ENCODE data around the gene R3HDML. TPM values are rescaled to one million over a fixed set of nuclear protein-coding genes. Genes with fewer than 3 reads are reported as not detected.
A peak's percentile ranks its signal among the peaks of the same experiment; 100 is the strongest.

The R3HDML gene
- total and polyA plus RNA-seq, 2 donors, result 0.05 TPM; not detected in 1

DNA sequence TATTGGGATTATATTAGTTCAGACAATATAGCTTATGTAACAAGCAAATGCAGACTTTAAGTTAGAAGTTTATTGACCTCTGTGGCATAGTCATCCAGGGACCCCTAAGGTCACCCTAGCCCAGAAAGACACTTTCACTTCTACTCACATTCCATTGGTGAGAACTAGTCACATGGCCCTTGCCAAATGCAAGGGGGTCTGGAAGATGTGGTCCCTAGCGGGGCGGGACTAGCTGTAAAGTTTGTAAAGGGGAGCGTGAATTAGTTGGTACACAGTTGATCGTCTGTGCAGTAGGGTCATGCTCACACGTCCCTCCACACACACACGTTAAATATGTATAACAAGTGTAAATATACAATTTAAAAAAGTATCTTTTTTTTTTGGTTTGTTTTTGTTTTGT lies 27.9 kb downstream of the R3HDML start:
- DNase-seq (ENCODE audit: low read depth in 6 of 9, low spot score in 9 of 9), result no peak
- Histone ChIP-seq H3K36me3 (ENCODE audit: control insufficient read depth in 2 of 2, insufficient read depth in 2 of 2, low read length in 1 of 2) (no peaks in the 10 kb centered on the region), H3K9me3 (ENCODE audit: control insufficient read depth in 2 of 2, insufficient read depth in 1 of 2, low read length in 1 of 2) (no peaks in the 10 kb centered on the region), H3K27ac (ENCODE audit: low read depth in 1 of 2, low read length in 1 of 2) (no peak overlapping the region), H3K27me3 (ENCODE audit: control insufficient read depth in 2 of 2, insufficient read depth in 1 of 2, low read length in 1 of 2) (peaks cover 0 to 2% of the 10 kb centered on the region in 2 donors), H3K4me3 (ENCODE audit: low read length in 2 of 2) (no peak overlapping the region), H3K4me1 (ENCODE audit: control insufficient read depth in 2 of 2, insufficient read depth in 2 of 2, low read length in 2 of 2) (no peaks in the 10 kb centered on the region)
- 96% methylated on average over 6 of the region's 6 CpGs for WGBS

DNA sequence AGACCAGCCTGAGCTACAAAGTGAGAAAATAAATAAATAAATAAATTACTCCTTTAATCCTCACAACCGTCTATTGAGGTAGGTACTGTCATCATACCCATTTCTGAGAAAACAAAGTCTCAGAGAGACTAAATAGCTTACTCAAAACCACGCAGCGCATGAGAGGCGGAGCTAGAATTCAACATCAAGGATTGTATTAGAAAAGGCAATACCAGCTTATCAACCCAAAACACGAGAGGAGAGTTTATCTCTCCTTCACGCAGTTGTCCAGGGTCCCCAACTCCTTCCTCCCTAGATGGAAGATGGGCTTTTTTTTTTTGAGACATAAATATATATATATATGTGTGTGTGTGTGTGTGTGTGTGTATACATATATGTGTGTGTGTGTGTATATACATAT lies 30.9 kb downstream of the R3HDML start:
- no peaks in the 10 kb centered on the region for H3K4me1 ChIP-seq (ENCODE audit: control insufficient read depth in 2 of 2, insufficient read depth in 2 of 2, low read length in 2 of 2)
- no peaks in the 10 kb centered on the region for H3K9me3 ChIP-seq (ENCODE audit: control insufficient read depth in 2 of 2, insufficient read depth in 1 of 2, low read length in 1 of 2)
- H3K4me3 ChIP-seq (ENCODE audit: low read length in 2 of 2), result no peak overlapping the region
- 96% methylated on average over 6 of the region's 6 CpGs for WGBS
- no peaks in the 10 kb centered on the region for H3K27me3 ChIP-seq (ENCODE audit: control insufficient read depth in 2 of 2, insufficient read depth in 1 of 2, low read length in 1 of 2)
- H3K36me3 ChIP-seq (ENCODE audit: control insufficient read depth in 2 of 2, insufficient read depth in 2 of 2, low read length in 1 of 2), result no peaks in the 10 kb centered on the region
- DNase-seq (ENCODE audit: low read depth in 6 of 9, low spot score in 9 of 9), result no peak
- H3K27ac ChIP-seq (ENCODE audit: low read depth in 1 of 2, low read length in 1 of 2), result no peak overlapping the region

DNA sequence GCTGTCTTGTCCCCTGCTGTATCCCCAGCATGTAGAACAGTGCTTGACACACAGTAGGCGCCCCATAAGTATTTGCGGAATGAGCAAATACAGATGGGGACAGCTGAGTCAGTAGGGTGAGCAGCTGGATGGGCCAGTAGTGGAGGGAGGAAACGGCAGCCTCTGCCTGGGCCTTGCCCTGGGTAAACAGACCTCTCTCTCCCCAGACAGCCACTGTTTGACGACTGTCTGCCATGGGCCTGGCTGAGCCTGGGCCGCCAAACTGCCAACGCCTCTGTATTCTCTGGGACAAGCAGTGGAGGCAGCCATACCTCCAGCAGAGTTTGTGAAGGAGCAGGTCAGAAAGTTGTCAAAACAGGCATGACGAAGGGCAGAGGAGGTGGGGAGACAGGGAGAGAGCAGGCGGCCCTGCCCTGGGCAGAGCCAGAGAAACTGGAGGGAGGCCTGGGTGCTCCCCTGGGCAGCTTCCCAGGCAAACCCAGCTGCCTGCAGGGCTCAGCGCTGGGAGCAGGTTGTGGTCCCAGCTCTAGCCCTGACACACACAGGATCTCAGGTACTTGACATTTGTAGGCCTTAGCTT lies 33.9 kb downstream of the R3HDML start:
- no peak overlapping the region for H3K4me3 ChIP-seq (ENCODE audit: low read length in 2 of 2)
- 84% methylated on average over 9 of the region's 9 CpGs for WGBS
- H3K27me3 ChIP-seq (ENCODE audit: control insufficient read depth in 2 of 2, insufficient read depth in 1 of 2, low read length in 1 of 2), result no peaks in the 10 kb centered on the region
- DNase-seq (ENCODE audit: low read depth in 6 of 9, low spot score in 9 of 9), result no peak
- H3K36me3 ChIP-seq (ENCODE audit: control insufficient read depth in 2 of 2, insufficient read depth in 2 of 2, low read length in 1 of 2), result no peaks in the 10 kb centered on the region
- no peaks in the 10 kb centered on the region for H3K9me3 ChIP-seq (ENCODE audit: control insufficient read depth in 2 of 2, insufficient read depth in 1 of 2, low read length in 1 of 2)
- no peaks in the 10 kb centered on the region for H3K4me1 ChIP-seq (ENCODE audit: control insufficient read depth in 2 of 2, insufficient read depth in 2 of 2, low read length in 2 of 2)
- no peak overlapping the region for H3K27ac ChIP-seq (ENCODE audit: low read depth in 1 of 2, low read length in 1 of 2)

DNA sequence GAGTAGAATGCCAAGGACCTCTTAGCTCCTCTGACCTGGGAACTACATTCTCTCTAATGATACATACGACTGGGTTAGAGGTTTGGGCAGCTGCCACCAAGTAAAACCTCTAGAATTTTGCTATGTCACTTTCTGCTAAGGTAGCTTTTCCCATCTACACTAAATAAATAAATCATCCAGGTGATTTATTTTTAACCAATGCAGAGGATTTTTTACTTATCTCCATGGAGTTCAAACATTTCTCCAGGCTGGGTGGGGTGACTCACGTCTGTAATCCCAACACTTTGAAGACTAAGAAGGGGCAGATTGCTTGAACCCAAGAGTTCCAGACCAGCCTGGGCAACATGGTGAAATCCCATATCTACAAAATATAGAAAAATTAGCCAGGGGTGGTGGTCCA lies 45.8 kb downstream of the R3HDML start:
- Histone ChIP-seq H3K36me3 (ENCODE audit: control insufficient read depth in 2 of 2, insufficient read depth in 2 of 2, low read length in 1 of 2) (no peaks in the 10 kb centered on the region), H3K4me1 (ENCODE audit: control insufficient read depth in 2 of 2, insufficient read depth in 2 of 2, low read length in 2 of 2) (no peaks in the 10 kb centered on the region), H3K27ac (ENCODE audit: low read depth in 1 of 2, low read length in 1 of 2) (no peak overlapping the region), H3K4me3 (ENCODE audit: low read length in 2 of 2) (no peak overlapping the region), H3K27me3 (ENCODE audit: control insufficient read depth in 2 of 2, insufficient read depth in 1 of 2, low read length in 1 of 2) (no peaks in the 10 kb centered on the region), H3K9me3 (ENCODE audit: control insufficient read depth in 2 of 2, insufficient read depth in 1 of 2, low read length in 1 of 2) (no peaks in the 10 kb centered on the region)
- 39% methylated on average over 2 of the region's 2 CpGs for WGBS
- no peak for DNase-seq (ENCODE audit: low read depth in 6 of 9, low spot score in 9 of 9)

DNA sequence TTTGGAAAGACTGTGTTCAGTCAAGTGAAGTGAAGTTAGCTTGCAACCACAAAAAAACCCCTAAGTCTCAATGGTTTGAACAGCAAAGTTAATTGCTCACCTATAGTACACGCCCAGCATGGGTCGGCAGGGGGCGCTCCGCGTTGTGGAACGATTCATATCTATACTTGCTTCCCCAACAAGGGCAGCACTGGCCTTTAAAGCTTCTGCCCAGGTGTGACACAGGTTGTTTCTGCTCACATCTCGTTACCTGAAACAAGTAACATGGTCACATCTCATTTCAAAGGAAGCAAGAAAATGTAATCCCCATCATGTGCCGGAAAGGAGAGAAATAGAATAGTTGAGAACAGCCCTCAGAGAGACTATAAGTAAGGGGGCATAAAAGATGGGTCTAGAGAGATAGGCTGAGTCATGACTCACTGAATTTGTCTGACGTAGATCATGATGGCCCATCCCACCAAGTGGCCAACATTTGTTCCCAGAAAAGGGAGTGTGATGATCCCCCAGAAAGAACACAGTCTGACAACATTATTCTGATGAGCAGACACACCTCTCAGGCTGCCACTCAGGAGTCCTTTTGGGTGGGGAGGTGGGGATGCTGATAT lies 47.7 kb downstream of the R3HDML start:
- 19% methylated on average over 9 of the region's 9 CpGs for WGBS
- Histone ChIP-seq H3K27ac (ENCODE audit: low read depth in 1 of 2, low read length in 1 of 2) (no peak overlapping the region), H3K27me3 (ENCODE audit: control insufficient read depth in 2 of 2, insufficient read depth in 1 of 2, low read length in 1 of 2) (peaks cover 0 to 11% of the 10 kb centered on the region in 2 donors), H3K36me3 (ENCODE audit: control insufficient read depth in 2 of 2, insufficient read depth in 2 of 2, low read length in 1 of 2) (no peaks in the 10 kb centered on the region), H3K9me3 (ENCODE audit: control insufficient read depth in 2 of 2, insufficient read depth in 1 of 2, low read length in 1 of 2) (no peaks in the 10 kb centered on the region), H3K4me1 (ENCODE audit: control insufficient read depth in 2 of 2, insufficient read depth in 2 of 2, low read length in 2 of 2) (no peaks in the 10 kb centered on the region), H3K4me3 (ENCODE audit: low read length in 2 of 2) (no peak overlapping the region)
- peak; percentile 33 to 78 (median 58) for DNase-seq (ENCODE audit: low read depth in 6 of 9, low spot score in 9 of 9)

DNA sequence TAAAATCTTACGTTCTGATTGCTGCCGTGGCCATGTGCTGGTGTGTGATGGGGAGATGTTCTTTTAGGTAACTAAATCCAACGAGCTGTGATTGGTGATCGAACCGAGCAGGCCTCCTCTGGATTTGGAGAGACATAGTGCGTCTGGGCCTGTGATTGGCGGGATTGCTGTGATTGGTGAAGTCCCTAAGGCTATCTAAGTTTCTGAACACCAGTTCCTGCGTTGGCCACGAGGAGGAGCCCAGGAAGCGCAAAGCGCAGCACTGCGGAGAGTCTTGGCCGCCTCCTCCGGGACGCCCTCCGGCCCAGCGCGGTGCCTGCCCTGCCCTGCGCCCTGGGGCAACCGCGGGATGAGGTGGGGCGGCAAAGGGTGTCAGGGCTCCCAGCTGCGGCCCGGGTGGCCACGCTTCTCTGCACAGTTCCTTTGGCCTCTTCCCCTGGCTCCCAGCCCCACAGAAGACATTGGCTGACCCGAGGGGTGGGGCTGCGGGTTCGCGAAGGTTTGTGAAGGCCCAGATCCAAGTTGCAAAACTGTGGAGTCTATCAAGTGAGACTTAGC lies 51.7 kb downstream of the R3HDML start:
- 9% methylated on average over 29 of the region's 29 CpGs for WGBS
- Histone ChIP-seq H3K27me3 (ENCODE audit: control insufficient read depth in 2 of 2, insufficient read depth in 1 of 2, low read length in 1 of 2) (peaks cover 0 to 23% of the 10 kb centered on the region in 2 donors), H3K4me1 (ENCODE audit: control insufficient read depth in 2 of 2, insufficient read depth in 2 of 2, low read length in 2 of 2) (no peaks in the 10 kb centered on the region), H3K36me3 (ENCODE audit: control insufficient read depth in 2 of 2, insufficient read depth in 2 of 2, low read length in 1 of 2) (no peaks in the 10 kb centered on the region), H3K27ac (ENCODE audit: low read depth in 1 of 2, low read length in 1 of 2) (no peak overlapping the region), H3K9me3 (ENCODE audit: control insufficient read depth in 2 of 2, insufficient read depth in 1 of 2, low read length in 1 of 2) (no peaks in the 10 kb centered on the region), H3K4me3 (ENCODE audit: low read length in 2 of 2) (no peak overlapping the region)
- DNase-seq (ENCODE audit: low read depth in 6 of 9, low spot score in 9 of 9), result peak in 8 of 9 donors; percentile 8 to 69 (median 43)

DNA sequence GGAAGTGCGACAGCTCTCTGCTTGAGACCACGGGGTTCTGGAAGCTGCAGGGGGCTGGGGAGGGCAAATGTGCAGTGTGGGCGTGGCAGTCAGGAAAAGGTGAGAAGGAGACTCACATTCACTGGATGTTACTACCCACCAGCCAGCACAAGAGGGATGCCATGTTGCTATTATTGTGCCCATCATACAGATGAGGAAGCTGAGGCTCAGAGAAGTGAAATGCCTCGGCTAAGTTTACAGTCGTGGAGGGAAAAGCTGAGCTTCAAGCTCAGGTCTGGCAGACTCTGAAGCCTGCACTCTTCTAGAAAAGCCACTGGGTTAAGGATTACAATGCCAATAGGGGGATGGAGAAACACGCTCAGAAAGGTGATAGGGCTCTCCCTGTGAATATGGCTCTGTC lies 53.0 kb downstream of the R3HDML start:
- Histone ChIP-seq H3K27me3 (ENCODE audit: control insufficient read depth in 2 of 2, insufficient read depth in 1 of 2, low read length in 1 of 2) (peaks cover 0 to 24% of the 10 kb centered on the region in 2 donors), H3K36me3 (ENCODE audit: control insufficient read depth in 2 of 2, insufficient read depth in 2 of 2, low read length in 1 of 2) (no peaks in the 10 kb centered on the region), H3K9me3 (ENCODE audit: control insufficient read depth in 2 of 2, insufficient read depth in 1 of 2, low read length in 1 of 2) (no peaks in the 10 kb centered on the region), H3K27ac (ENCODE audit: low read depth in 1 of 2, low read length in 1 of 2) (no peak overlapping the region), H3K4me1 (ENCODE audit: control insufficient read depth in 2 of 2, insufficient read depth in 2 of 2, low read length in 2 of 2) (no peaks in the 10 kb centered on the region), H3K4me3 (ENCODE audit: low read length in 2 of 2) (no peak overlapping the region)
- 79% methylated on average over 6 of the region's 6 CpGs for WGBS
- DNase-seq (ENCODE audit: low read depth in 6 of 9, low spot score in 9 of 9), result no peak

DNA sequence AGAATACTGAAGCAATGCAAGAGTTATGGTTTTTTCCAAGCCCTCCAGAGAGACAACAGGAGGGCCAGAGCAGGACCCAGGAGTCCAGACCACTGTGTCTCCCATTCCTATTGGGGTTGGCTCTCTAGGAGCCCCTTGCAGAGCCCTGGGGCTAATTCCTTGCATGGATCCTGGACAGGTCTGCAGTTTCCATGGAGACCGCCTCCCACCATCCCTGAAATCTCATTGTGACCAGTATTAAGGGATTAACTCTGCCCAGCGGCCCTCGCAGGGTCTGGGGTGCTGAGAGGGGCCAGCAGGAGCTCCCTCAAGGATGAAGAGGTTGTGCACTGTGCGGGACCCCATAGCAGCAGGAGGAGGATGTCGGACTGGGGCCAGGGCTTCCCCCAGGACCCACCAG lies 53.4 kb downstream of the R3HDML start:
- H3K27ac ChIP-seq (ENCODE audit: low read depth in 1 of 2, low read length in 1 of 2), result no peak overlapping the region
- no peak for DNase-seq (ENCODE audit: low read depth in 6 of 9, low spot score in 9 of 9)
- H3K36me3 ChIP-seq (ENCODE audit: control insufficient read depth in 2 of 2, insufficient read depth in 2 of 2, low read length in 1 of 2), result no peaks in the 10 kb centered on the region
- H3K27me3 ChIP-seq (ENCODE audit: control insufficient read depth in 2 of 2, insufficient read depth in 1 of 2, low read length in 1 of 2), result peaks cover 0 to 28% of the 10 kb centered on the region in 2 donors
- WGBS, result 85% methylated on average over 5 of the region's 5 CpGs
- H3K4me3 ChIP-seq (ENCODE audit: low read length in 2 of 2), result no peak overlapping the region
- H3K9me3 ChIP-seq (ENCODE audit: control insufficient read depth in 2 of 2, insufficient read depth in 1 of 2, low read length in 1 of 2), result no peaks in the 10 kb centered on the region
- no peaks in the 10 kb centered on the region for H3K4me1 ChIP-seq (ENCODE audit: control insufficient read depth in 2 of 2, insufficient read depth in 2 of 2, low read length in 2 of 2)

DNA sequence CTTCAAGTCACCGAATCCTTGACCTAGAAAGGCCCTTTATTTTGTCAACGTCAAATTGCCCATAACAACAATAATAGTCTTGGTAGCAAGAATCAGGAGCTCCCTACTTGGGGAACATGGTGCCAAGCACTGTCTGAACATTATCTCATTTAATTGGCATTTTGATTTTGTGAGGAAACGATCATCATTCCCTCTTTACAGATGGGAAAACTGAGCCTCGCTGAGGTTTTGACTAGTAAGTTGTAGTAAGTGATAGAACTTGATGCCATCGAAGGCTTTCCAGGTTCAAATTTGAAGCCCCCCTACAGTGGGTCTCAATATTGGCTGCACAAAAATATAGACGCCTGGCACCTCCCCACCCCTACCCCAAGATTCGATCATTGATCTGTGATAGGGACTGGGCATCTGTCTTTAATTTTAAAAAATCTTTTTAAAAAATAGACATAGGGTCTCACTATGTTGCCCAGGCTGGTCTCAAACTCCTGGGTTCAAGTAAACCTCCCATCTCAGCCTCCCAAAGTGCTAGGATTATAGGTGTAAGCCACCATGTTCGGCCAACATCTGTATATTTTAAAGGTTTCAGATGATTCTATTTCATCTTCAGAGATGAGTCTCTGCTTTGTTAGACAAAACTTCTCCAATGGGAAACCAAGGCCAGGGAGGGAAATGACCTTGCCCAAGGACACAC lies 55.4 kb downstream of the R3HDML start:
- Histone ChIP-seq H3K27me3 (ENCODE audit: control insufficient read depth in 2 of 2, insufficient read depth in 1 of 2, low read length in 1 of 2) (peaks cover 0 to 33% of the 10 kb centered on the region in 2 donors), H3K9me3 (ENCODE audit: control insufficient read depth in 2 of 2, insufficient read depth in 1 of 2, low read length in 1 of 2) (no peaks in the 10 kb centered on the region), H3K27ac (ENCODE audit: low read depth in 1 of 2, low read length in 1 of 2) (no peak overlapping the region), H3K36me3 (ENCODE audit: control insufficient read depth in 2 of 2, insufficient read depth in 2 of 2, low read length in 1 of 2) (no peaks in the 10 kb centered on the region), H3K4me3 (ENCODE audit: low read length in 2 of 2) (no peak overlapping the region), H3K4me1 (ENCODE audit: control insufficient read depth in 2 of 2, insufficient read depth in 2 of 2, low read length in 2 of 2) (no peaks in the 10 kb centered on the region)
- DNase-seq (ENCODE audit: low read depth in 6 of 9, low spot score in 9 of 9), result no peak
- 98% methylated on average over 8 of the region's 8 CpGs for WGBS
